Activated T-cell treated with anti-CD3 and anti-CD28 coated beads, Interleukin-2, amount 50 U/mL, for 72 hours (primary cell): Measurements from ENCODE around the gene NR3C2. TPM values are rescaled to one million over a fixed set of nuclear protein-coding genes. Genes with fewer than 3 reads are reported as not detected.

ENCODE experiments used
- ATAC-seq, 2 donors: fragments of 150-1000 bp; cut with Tn5 transposase; replicated peaks in 1 of 2; 2 replicates each; pipeline ENCODE4 v1.10.0; 2021; ENCODE audit warnings: moderate library complexity in 2 of 2, mild to moderate bottlenecking in 1 of 2
- DNase-seq, 2 donors: peaks; one replicate each; pipeline ENCODE4 v3.0.0; 2021 to 2022; ENCODE audit warnings: mixed read lengths in 1 of 2
- H3K27ac Mint-ChIP-seq: one replicate; pipeline ENCODE4 v1.8.0; 2022; ENCODE audit warnings: mild to moderate bottlenecking, moderate library complexity, mixed read lengths
- H3K27me3 Mint-ChIP-seq: one replicate; pipeline ENCODE4 v1.8.0; 2022; ENCODE audit warnings: low read depth, mixed read lengths
- H3K36me3 Mint-ChIP-seq, 2 donors: one replicate each; pipeline ENCODE4 v1.8.0; 2022; ENCODE audit warnings: mixed read lengths in 2 of 2, mild to moderate bottlenecking in 1 of 2; ENCODE audit not compliant: insufficient read depth in 2 of 2
- H3K4me1 Mint-ChIP-seq: one replicate; pipeline ENCODE4 v1.8.0; 2022; ENCODE audit warnings: low read depth, mixed read lengths
- H3K4me3 Mint-ChIP-seq, 2 donors: one replicate each; pipeline ENCODE4 v1.8.0; 2022; ENCODE audit warnings: mild to moderate bottlenecking in 2 of 2, mixed read lengths in 2 of 2, moderate library complexity in 2 of 2
- H3K9me3 Mint-ChIP-seq, 2 donors: one replicate each; pipeline ENCODE4 v1.8.0; 2022; ENCODE audit warnings: mixed read lengths in 2 of 2
- total RNA-seq, 2 donors: library from RNA; stranded (reverse); gene quantifications; one replicate each; pipeline ENCODE4 v1.2.3, GENCODE V29; 2022

NR3C2 gene
- total RNA-seq, 2 donors from 2014 or later, result 6.2 to 8.0 TPM

- H3K27ac Mint-ChIP-seq, result peak overlapping the region; percentile 34
Measured at GRCh38 chr4:148103597-148104355, 338.4 kb downstream of the NR3C2 start.

DNA sequence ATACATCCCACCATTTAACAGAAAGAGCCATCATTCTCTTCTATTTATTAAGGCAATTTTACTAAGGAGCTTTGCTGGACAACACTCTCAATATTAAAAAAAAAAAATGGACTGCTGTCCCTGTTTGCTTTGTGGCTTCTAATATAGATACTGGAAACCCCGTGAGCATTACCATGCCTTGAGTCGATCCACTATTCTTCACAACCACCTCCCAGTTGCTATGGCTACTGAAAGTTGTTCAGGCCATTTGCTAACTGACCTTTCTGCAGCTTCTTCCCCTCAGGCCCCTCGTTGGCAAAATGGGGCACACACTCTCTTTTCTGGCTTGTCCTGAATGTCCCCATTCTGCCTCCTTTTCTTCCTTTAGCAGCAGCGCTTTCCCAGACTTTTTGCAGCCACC, 340.4 kb downstream of the NR3C2 start:
- ATAC-seq (no peak), DNase-seq (no peak)
- H3K36me3 Mint-ChIP-seq, result peaks cover 4 to 5% of the 10 kb centered on the region in 2 donors
- H3K4me1 Mint-ChIP-seq, result no peaks in the 10 kb centered on the region
- no peaks in the 10 kb centered on the region for H3K9me3 Mint-ChIP-seq
- no peak overlapping the region for H3K4me3 Mint-ChIP-seq
- H3K27ac Mint-ChIP-seq, result no peak overlapping the region
- no peaks in the 10 kb centered on the region for H3K27me3 Mint-ChIP-seq

More at GRCh38 chr4:148103597-148104355, 338.4 kb downstream of the NR3C2 start:
- DNase-seq (no peak), ATAC-seq (no peak)
- no peaks in the 10 kb centered on the region for H3K9me3 Mint-ChIP-seq
- no peaks in the 10 kb centered on the region for H3K4me1 Mint-ChIP-seq
- H3K4me3 Mint-ChIP-seq, result no peak overlapping the region
- H3K36me3 Mint-ChIP-seq, result peaks cover 4 to 5% of the 10 kb centered on the region in 2 donors
- H3K27me3 Mint-ChIP-seq, result no peaks in the 10 kb centered on the region

GRCh38 chr4:148101235-148101634, 341.0 kb downstream of the NR3C2 start:
- H3K36me3 Mint-ChIP-seq, result peaks cover 4 to 5% of the 10 kb centered on the region in 2 donors
- H3K27ac Mint-ChIP-seq, result no peak overlapping the region
- H3K9me3 Mint-ChIP-seq, result no peaks in the 10 kb centered on the region
- H3K4me1 Mint-ChIP-seq, result no peaks in the 10 kb centered on the region
- H3K27me3 Mint-ChIP-seq, result no peaks in the 10 kb centered on the region
- H3K4me3 Mint-ChIP-seq, result no peak overlapping the region
- peak; percentile 40 to 75 for ATAC-seq
- DNase-seq, result no peak

DNA sequence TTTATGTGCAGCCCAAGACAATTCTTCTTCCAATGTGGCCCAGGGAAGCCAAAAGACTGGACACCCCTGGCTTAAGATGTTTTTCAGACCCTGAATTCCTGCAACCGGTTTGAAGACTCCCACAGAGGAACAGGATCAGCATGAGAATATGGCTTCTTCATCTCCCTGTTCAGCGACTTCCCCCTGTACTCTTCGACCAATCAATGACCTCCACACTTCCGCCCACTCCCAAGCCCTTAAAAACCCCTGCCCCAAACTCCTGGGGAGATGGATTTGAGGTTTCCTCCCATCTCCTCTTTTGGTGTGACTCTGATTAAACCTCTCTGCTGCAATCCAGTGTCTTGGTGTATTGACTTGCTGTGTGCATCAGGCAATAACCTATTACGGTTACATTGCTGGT, 344.4 kb downstream of the NR3C2 start:
- Mint-ChIP-seq H3K4me1 (no peaks in the 10 kb centered on the region), H3K27me3 (no peaks in the 10 kb centered on the region), H3K36me3 (no peaks in the 10 kb centered on the region), H3K9me3 (peaks cover 0 to 2% of the 10 kb centered on the region in 2 donors), H3K27ac (no peak overlapping the region), H3K4me3 (no peak overlapping the region)
- ATAC-seq, result no peak
- DNase-seq, result no peak

DNA sequence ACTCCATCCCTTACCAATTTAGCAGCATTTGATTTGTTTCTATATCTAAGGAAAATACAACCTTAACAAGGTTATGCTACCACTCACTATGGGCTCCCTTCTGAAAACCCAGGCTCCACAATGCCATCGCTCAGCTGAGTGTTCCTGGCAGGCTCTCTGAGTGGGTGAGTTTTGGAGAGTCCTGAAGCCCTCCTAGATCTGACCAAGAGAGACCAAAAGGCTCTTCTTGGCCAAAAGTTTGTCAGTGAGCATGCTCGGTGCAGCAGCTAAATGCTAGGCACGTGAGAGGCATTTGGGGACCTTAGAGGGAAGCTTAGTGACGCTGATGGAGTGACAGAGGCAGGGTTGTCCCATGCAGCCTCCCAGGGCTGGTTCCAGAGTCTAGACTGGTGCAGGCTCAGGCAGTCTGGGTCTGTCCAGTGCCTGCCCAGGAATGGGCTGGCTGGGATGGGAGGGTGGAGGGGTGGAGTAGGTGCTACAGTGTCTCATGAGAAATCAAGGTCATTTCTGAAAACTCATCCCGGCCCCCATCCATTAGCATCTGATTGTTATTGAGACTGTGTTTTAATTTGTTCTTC, 346.8 kb downstream of the NR3C2 start:
- Mint-ChIP-seq H3K9me3 (peaks cover 0 to 2% of the 10 kb centered on the region in 2 donors), H3K4me1 (no peaks in the 10 kb centered on the region), H3K4me3 (no peak overlapping the region), H3K27ac (no peak overlapping the region), H3K27me3 (no peaks in the 10 kb centered on the region), H3K36me3 (no peaks in the 10 kb centered on the region)
- DNase-seq (no peak), ATAC-seq (no peak)

GRCh38 chr4:148094149-148094548, 348.1 kb downstream of the NR3C2 start:
- peaks cover 0 to 2% of the 10 kb centered on the region in 2 donors for H3K9me3 Mint-ChIP-seq
- ATAC-seq (no peak), DNase-seq (no peak)
- no peak overlapping the region for H3K4me3 Mint-ChIP-seq
- H3K4me1 Mint-ChIP-seq, result no peaks in the 10 kb centered on the region
- no peaks in the 10 kb centered on the region for H3K27me3 Mint-ChIP-seq
- H3K36me3 Mint-ChIP-seq, result no peaks in the 10 kb centered on the region
- no peak overlapping the region for H3K27ac Mint-ChIP-seq

DNA sequence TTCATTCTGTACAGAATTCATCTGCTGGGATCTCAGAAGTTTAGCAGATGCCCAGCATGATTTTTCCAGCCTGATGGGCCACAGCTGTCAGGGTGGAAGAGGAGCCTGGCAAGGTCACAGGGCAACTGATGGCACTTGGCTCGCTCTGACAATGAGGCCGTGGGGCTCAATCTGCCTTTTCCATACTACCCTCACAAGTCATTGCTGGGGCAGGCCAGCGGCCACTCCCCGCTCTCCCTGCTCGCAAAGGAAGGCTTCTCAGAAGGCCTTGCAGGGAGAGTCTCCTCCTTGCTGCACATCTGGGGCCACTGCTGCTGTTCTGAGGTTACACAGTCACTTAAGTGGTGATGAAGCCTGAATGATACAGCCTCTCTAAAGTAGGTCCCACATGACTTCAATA, 349.1 kb downstream of the NR3C2 start:
- H3K4me3 Mint-ChIP-seq, result no peak overlapping the region
- H3K27ac Mint-ChIP-seq, result no peak overlapping the region
- H3K9me3 Mint-ChIP-seq, result peaks cover 0 to 2% of the 10 kb centered on the region in 2 donors
- no peaks in the 10 kb centered on the region for H3K27me3 Mint-ChIP-seq
- no peaks in the 10 kb centered on the region for H3K4me1 Mint-ChIP-seq
- DNase-seq (no peak), ATAC-seq (no peak)
- no peaks in the 10 kb centered on the region for H3K36me3 Mint-ChIP-seq

DNA sequence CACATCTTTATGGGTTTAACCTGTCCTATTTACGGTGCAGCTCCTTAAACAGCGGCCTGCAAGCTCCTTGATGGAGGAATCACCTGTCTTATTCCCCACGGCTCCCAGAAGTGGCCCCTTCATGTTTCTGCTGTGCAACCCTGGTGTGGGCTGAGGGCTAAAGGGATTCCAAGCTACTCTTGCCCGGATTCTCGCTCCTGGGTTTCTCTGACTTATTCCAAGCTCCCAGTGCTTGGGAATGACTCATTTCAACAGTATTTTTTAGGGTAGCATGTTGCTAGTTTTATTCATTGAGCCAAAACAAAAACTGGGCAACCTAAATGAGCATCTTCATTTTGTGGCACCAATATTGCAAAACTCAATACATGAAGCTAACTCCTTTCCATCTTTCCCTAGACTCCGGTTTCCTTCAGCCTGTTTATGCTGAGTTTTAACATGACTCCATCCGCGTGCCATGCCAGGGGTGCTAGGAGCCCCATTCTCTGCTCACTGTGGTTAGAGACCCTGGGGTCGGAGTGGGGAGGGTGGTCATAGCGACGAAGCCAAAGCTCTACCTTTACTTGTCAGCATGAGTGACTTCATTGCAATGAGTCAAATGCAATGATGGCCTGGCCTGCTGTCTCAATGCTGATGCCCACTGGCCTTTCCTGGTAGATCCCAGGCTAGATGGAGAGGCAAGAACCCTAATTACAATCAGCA, 349.7 kb downstream of the NR3C2 start:
- no peaks in the 10 kb centered on the region for H3K4me1 Mint-ChIP-seq
- ATAC-seq (no peak), DNase-seq (no peak)
- peaks cover 0 to 2% of the 10 kb centered on the region in 2 donors for H3K9me3 Mint-ChIP-seq
- no peak overlapping the region for H3K4me3 Mint-ChIP-seq
- H3K36me3 Mint-ChIP-seq, result no peaks in the 10 kb centered on the region
- H3K27me3 Mint-ChIP-seq, result no peaks in the 10 kb centered on the region
- no peak overlapping the region for H3K27ac Mint-ChIP-seq

DNA sequence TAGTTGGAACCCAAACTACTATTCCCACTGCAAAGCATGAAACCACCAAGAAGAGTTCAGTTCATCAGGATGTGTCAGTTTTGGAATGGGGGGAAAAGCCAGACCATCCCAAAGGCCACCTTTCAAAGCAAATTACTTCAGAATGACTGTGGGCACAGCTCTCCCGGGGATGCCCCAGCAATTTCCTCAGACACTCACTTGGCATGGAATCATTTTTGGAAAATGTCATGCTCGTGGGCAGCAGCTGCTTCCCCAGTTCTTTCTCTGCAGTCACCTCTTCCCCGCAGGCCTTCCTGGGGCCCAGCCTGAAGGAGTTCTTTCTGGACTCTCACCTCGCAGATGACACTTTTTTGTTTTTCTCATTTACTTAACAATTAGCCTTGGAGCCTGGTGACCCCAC, 350.3 kb downstream of the NR3C2 start:
- peaks cover 2% of the 10 kb centered on the region in 2 donors for H3K9me3 Mint-ChIP-seq
- DNase-seq (no peak), ATAC-seq (no peak)
- no peak overlapping the region for H3K27ac Mint-ChIP-seq
- no peak overlapping the region for H3K4me3 Mint-ChIP-seq
- H3K27me3 Mint-ChIP-seq, result no peaks in the 10 kb centered on the region
- H3K36me3 Mint-ChIP-seq, result no peaks in the 10 kb centered on the region
- H3K4me1 Mint-ChIP-seq, result no peaks in the 10 kb centered on the region

GRCh38 chr4:148090503-148091476, 351.4 kb downstream of the NR3C2 start:
- Mint-ChIP-seq H3K27ac (no peak overlapping the region), H3K4me3 (no peak overlapping the region)

DNA sequence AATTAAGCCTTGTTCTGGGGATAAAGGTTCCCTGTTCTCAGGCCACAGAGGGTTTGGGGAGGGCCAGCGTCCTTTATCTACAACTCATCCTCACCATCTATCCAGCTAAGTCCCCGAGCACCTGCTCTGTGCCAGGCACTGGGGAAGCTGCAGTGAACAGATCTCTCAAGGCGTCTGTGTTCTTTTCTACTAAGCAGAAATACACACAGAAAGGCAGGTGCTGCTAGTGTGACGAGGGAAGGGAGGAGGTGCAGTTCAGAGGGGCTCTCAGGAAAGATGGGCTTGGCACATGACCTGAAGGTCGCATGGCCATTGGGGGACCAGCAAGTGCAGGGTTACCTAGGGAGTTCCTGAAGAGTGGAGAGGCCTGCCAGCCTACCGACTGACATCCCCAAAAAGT, 352.2 kb downstream of the NR3C2 start:
- ATAC-seq (no peak), DNase-seq (no peak)
- Mint-ChIP-seq H3K4me1 (no peaks in the 10 kb centered on the region), H3K9me3 (peaks cover 3 to 7% of the 10 kb centered on the region in 2 donors), H3K36me3 (peaks cover 4 to 5% of the 10 kb centered on the region in 2 donors), H3K27ac (no peak overlapping the region), H3K27me3 (no peaks in the 10 kb centered on the region), H3K4me3 (no peak overlapping the region)

More at GRCh38 chr4:148090503-148091476, 351.4 kb downstream of the NR3C2 start:
- Mint-ChIP-seq H3K36me3 (no peaks in the 10 kb centered on the region), H3K9me3 (peaks cover 2% of the 10 kb centered on the region in 2 donors), H3K4me1 (no peaks in the 10 kb centered on the region), H3K27me3 (no peaks in the 10 kb centered on the region)
- ATAC-seq (no peak), DNase-seq (no peak)

- Mint-ChIP-seq H3K36me3 (peaks cover 4 to 5% of the 10 kb centered on the region in 2 donors), H3K27ac (no peak overlapping the region), H3K4me1 (no peaks in the 10 kb centered on the region), H3K4me3 (no peak overlapping the region), H3K27me3 (no peaks in the 10 kb centered on the region), H3K9me3 (peaks cover 4 to 11% of the 10 kb centered on the region in 2 donors)
- ATAC-seq, result no peak
- DNase-seq, result no peak
Measured at GRCh38 chr4:148089624-148090023, 352.6 kb downstream of the NR3C2 start.
